RPMI7951 (cell line): ENCODE results near the gene PANK3. TPM values are rescaled to one million over a fixed set of nuclear protein-coding genes. Genes with fewer than 3 reads are reported as not detected.
"Not testable (repeated sequence)": the region's sequence is repeated elsewhere in the genome, so short reads cannot be mapped to it uniquely, and the experiment has no call there.

ENCODE experiments used
- DNase-seq: peaks from one replicate; pipeline ENCODE4 v3.0.0-alpha.2; 2012; ENCODE audit warnings: low read depth
- total RNA-seq: library from RNA; depleted of rRNA; stranded (reverse); fragments of >200 nt; shearing (Covaris generic); gene quantifications from 2 replicates; pipeline ENCODE4 v1.2.3, GENCODE V29; 2014

PANK3 gene
- total RNA-seq, 1 experiment from 2014 or later, result 27.2 TPM

DNA sequence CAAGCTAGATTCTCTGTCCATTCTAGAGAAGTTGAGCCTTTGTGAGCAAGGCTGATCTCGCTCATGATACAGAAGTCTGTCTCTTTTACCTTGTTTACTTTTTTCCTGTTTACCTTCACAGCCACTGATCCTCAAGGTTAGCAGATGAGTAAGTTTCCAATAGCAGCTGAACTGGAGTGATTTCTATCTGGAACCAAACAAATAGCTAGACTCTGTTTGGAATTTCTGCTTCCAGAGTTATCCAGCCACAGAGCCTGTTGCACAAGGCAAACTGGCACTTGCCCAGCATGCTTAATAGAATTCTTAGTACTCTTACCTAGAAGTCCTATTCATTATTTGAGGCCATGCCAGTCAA lies 12.8 kb upstream of the PANK3 start:
- DNase-seq, result no peak

DNA sequence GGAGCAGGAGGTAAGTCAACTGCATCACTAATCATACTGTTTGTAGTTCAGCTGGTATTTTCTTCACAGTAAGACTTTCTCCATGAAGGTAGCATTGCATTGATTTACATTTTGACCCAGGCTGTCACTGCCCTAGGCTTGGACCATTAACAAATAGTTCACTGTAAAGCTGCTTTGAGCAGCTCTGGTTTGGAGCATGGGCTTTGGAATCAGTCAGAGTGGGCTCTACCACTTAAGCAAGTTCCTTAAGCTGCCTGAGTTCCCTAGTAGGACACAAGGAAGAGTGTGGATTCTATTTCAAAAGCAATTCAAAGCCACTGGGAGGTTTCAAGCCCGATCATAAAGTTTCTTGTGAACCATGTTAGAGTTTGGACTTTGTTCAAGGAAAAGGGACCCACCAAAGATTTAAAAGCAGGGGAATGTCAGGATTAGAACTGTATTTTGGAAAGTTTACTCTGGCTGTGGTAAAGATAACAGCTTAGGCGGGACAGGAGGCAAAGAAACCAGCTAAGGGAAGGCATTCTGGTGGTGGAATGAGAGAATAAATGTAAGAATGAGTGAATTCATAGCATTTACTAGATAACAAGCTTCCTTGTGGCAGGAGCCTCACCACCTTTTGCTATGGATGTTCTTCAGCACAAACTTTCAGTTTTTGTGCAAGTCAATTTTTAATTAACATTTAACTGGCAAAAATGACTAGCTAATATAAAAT lies 12.3 kb upstream of the PANK3 start:
- no peak for DNase-seq

DNA sequence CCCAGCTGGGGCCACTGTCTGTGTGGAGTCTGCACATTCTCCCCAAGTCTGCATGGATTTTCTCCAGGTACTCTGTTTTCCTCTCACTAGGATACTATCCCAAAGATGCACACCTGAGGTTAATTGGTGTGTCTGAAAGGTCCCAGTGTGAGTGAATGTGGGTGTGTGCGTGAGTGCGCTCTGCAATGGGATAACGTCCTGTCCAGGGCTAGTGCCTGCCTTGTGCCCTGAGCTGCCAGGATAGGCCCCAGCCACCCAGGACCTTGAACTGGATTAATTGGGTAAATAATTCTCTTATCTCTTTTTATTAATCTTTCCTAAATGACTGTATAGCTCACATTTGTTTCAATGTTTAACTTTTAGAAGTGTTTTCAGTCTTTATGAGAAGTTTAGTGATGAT lies 11.5 kb upstream of the PANK3 start:
- DNase-seq, result no peak

DNA sequence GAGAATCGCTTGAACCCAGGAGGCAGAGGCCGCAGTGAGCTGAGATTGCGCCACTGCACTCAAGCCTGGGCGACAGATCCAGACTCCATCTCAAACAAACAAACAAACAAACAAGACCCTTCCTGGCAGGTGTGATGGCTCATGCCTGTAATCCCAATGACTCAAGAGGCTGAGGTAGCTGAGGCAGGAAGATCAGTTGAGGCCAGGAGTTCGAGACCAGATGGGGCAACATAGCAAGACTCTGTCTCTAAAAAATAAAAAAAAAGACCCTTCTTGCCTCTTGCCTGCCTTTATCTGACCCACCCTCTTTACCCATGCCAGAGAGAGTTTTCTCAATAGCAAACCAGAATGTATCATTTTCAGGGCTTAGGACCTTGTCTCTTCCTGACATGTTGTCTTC lies 8.8 kb upstream of the PANK3 start:
- DNase-seq, result no peak

DNA sequence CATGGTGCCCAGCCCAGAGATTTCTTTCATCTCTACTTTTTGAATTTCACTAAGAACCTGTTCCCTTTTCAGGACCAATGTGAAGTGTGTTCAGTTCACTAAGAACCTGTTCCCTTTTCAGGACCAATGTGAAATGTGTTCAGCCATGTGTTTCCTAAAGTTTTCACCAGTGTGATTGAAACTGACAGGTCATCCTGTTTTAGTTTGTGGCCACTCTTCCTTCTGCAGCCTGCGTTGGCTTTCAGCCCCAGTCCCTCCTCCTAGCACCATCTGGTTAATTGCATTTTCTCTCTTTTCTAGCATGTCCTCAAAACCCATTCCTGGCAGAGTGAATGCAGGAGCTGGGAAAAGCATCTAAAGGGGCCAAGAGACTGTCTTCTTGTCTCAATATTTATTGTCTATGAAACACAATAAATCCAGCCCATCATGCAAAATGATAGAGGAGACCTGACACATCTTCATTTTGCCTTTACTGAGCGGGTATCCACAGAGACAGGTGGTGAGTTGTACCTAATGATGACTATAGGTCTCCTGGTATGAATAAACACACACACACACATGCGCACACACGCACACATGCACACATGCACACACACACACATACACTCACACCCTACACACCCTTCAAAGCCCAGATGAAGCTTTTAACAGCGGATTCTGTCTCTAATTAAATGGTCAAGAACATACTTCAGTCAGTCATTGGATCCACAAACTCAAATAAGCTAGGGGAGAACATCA lies 6.1 kb upstream of the PANK3 start:
- DNase-seq, result no peak

DNA sequence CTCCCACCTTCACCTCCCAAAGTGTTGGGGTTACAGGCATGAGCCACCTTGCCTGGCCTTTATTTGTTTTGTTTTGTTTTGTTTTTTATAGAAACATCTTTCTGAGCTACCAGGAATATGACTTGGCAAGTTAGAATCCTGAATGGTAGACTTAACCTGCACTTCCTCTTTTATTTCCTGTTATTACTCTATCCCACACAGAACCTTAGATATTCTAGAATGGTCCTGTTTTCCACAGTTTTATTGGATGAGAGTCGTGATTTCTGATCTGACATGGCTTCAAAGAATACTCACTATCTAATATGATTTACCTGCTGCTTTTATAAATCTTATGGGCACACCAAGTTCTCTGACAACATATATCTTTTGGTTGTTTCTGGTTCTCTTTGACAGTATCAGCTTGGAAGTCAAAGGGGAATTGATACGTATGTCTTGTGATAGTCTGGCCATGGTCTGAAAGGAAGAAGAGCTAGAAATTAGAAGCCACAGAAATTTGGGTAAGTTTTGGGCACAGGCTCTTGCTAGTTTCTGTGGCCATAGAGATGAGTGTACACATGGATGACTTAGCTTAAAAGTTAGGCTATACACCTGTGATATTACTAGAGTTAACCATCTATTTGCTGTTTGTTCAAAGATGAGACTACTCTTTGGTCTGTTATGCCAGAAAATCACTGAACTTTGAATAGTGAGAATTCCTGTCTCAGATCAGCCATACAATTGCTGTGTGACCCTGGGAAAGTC lies 4.7 kb upstream of the PANK3 start:
- DNase-seq, result no peak

DNA sequence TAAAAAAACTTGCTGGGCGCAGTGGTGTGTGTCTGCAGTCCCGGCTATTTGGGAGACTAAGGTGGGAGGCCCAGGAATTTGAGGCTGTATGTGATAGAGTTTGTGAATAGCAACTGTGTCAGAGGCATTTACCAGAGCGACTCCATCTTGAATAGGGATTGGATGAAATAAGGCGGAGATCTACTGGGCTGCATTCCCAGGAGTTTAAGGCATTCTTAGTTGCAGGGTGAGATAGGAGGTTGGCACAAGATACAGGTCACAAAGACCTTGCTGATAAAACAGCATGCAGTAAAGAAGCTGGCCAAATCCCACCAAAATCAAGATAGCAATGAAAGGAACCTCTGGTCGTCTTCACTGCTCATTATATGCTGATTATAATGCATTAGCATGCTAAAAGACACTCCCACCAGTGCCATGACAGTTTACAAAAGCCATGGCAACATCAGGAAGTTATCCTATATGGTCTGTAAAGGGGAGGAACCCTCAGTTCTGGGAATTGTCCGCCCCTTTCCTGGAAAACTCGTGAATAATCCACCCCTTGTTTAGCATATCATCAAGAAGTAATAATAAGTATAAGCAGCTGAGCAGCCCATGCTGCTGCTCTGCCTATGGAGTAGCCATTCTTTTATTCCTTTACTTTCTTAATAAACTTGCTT lies 1.8 kb upstream of the PANK3 start:
- not testable (repeated sequence) for DNase-seq

DNA sequence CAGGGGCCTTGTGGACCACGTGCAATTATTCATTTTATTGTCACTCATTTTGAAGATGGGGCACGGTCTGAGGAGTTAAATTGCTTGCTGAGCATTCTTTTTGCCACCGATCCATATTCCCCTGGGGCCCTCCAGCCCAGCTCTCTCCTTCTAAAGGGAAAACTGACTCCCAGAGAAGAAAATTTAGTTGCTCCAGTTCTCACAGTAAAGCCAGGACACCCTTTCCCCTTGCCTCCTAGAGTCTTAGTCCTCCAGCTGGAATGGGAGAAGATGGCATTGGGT lies 1.0 kb upstream of the PANK3 start:
- no peak for DNase-seq

DNA sequence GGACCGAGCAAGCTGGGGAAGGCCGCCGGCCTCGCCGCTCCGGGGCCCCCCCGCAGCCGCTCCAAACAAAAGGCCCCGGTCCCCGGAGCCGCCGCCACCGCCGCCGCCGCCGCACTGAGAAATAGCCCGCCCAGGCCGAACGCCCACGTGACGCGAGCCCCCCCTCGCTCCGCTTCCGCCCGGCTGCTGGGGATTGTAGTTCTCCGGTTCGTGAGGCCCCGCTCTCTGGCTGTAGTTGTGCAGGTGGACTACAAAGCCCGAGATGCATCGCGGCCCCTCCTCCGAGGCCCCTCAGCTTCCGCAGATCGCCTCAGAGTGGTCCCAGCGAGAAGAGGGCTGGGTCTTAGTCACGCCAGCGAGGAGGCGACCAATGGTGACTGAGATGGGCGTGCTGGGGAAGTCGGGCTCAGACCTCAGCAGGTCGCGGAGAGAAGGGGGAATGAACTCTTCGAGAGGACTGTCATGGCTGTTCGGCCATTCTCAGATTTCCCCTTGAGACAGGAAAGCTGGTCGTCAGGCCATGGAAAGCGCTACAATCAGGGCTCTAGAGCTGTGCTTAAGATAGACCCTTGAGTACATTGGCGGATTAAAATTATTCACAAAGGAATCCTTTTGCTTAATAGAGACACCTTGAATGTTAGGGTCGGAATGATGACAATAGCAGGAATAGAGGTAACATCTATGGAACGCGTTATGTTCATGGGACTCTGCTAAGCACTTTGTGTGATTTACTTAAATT lies 489 bp upstream of the PANK3 start:
- DNase-seq, result peak; percentile 98

DNA sequence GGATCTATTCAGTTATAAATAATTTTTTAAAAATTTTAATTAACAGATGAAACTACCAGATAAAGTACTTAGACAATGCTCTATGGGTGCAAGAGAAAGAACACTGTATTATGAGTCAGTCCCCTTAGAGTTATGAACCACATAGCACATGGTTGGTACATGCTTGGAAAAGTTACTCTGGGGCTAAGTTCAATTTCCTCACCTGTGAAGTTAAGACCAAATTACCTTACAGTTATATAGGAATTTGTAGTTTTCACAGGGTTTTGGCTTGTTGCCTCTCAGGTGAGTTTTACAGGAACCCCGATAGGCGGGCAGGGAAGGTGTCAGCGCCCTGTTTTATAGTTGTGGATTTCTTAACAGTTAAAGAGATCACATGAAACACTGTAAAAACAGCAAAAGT lies 1.2 kb downstream of the PANK3 start:
- no peak for DNase-seq

DNA sequence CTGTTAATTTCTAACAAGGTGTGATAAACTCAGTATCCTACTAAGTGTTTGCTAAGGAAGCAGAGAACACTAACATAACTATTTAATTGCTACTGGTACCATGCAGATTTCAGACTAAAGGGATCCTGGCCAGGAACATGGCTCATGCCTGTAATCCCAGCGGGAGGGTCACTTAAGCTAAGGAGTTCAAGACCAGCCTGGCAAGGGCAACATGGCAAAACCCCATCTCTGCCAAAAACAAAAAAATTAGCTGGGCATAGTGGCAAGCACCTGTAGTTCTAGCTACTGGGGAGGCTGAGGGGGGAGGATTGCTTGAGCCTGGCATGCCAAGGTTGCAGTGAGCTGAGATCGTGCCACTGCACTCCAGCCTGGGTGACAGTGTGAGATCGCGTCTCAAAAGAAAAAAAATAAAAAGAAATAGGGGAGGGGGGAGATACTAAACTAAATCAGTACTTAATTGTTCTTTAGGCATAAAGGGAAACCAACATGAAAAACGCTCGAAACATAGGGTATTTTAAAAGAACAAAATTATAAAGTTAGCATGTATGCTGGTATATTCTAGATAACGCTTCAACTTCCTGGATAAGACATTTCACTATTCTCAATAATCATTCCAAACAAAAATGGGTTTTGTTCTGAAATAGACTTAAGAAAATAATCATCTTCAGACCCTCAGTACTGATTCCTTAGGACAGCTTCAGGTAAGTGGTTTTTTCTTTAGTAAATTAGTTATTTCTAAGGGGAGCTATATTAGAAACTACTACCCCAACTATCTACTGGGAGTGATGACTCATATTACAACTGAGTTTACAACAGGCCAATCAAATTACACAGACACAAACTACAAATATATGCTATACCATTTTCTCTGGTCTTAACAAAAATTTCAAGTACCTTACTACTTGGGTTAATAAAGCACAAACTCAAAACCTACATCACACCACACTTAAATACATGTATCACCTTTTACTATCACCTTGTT lies 3.5 kb downstream of the PANK3 start:
- no peak for DNase-seq

DNA sequence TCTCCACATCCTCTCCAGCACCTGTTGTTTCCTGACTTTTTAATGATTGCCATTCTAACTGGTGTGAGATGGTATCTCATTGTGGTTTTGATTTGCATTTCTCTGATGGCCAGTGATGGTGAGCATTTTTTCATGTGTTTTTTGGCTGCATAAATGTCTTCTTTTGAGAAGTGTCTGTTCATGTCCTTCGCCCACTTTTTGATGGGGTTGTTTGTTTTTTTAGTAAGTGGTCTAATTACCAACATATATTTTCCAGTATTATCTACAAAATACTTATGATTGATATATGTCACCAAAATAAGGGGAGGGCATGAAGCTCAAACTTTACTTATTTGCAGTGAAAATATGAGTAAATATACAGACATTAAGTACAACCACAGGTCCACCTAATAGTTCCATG lies 5.0 kb downstream of the PANK3 start:
- DNase-seq, result not testable (repeated sequence)

DNA sequence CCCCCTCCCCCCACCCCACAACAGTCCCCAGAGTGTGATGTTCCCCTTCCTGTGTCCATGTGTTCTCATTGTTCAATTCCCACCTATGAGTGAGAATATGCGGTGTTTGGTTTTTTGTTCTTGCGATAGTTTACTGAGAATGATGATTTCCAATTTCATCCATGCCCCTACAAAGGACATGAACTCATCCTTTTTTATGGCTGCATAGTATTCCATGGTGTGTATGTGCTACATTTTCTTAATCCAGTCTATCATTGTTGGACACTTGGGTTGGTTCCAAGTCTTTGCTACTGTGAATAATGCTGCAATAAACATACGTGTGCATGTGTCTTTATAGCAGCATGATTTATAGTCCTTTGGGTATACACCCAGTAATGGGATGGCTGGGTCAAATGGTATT lies 5.5 kb downstream of the PANK3 start:
- DNase-seq, result not testable (repeated sequence)

DNA sequence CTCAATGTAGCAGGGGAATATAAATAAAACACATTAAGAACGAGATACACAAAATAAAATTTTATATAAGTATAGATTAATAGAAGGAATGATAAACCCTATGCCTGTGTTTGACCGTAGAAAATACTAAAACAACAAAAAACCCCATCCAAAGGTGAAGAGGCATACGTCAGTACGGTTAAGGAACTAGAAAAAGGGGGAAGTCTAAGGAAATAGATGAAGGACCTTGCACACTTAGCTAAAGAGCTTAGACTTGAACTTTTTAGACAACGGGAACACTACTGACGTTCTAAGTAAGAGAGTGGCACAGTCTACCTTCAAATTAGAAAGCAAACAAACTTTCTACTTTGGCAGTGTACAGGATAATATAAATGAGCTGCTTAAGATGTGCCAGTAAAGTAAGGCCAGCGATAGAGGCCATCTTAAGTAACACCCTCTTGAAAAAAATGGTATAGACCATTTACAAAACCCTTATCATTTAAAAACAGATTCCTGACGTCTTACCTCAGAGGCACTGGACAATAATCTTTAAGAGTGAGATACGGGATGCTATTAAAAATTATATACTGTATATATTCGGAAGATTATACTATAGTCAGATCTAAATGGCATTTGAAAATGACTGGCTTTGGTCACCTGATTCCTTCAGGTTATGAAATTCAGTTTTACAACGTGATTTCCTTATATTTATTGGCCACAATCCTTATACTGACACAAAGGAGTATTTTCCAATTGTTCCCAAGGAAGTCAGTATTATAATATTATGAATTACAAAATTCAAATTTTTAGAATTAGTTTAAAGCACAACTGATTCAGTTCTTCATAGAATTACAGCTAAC lies 8.5 kb downstream of the PANK3 start:
- DNase-seq, result no peak

DNA sequence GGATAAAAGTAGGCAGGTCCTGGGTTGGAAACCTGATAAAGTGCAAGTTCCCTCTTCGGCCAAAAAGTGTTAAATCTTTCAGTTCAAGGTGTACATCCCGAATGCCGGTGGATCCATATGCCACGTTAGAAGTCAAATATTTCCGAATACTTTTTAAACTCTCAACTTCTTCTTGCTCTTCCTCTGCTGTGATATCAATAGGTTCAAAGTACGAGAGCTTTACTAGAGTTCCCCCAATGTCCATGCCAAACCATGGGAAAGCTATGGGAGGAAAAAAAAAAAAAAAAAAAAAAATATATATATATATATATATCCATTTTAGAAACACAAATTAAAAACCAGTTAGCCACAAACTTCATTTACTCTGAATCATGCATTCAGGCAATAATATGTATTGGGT lies 10.4 kb downstream of the PANK3 start:
- DNase-seq, result no peak

DNA sequence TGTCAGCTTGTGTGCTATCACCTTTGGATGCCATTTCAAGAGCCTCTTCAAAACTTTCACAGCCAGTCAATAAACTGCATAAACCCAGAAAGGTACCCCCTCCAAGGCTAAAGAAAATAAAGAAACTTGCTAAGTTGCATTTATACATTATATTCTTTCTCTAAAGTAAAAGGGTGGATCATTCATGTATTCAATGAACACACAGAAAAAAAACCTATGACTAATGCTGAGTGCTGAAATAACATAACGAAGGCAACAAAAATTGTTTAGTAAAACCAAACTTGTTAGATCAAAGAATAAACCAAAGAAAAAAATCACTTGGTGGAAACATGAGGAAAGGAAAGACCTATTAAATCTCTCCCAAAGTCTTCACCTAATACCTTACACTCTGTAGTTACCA lies 15.2 kb downstream of the PANK3 start:
- DNase-seq, result no peak

DNA sequence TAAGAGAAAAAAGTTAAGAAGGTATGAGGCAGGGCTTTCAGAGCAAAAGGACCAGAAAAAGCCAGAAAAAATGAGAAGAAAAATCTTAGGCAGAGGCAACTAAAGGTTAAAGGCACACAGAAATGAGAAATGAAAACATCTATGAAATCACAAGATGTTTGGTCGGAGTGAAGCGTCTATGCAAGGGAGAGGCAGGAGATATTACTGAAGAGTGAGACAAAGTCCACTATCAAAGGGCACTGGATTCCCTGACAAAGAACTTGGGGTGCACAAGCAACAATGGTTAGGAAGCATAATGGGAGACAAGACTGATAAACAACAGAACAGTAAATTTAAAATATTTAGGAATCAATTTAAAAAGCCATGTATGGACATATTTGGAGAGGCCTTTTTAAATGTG lies 16.9 kb downstream of the PANK3 start:
- no peak for DNase-seq

DNA sequence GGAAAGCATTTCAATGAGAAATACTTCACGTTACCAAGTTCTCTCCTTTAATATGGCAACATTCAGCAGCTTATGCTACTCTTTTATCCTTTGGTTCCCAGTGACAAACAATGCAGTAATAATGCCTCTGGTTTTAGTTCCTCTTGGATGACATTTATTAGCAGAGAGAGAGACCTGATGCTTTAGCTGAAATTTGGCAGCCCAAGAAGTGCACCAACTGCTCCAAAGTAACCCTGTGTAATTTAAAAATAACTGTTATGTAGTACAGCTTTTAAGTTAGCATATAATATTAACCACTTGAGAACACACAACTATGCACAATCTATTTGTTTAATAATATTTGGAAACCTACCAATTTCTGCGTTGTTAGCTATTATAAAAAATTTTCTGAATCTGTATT lies 21.8 kb downstream of the PANK3 start:
- DNase-seq, result no peak

DNA sequence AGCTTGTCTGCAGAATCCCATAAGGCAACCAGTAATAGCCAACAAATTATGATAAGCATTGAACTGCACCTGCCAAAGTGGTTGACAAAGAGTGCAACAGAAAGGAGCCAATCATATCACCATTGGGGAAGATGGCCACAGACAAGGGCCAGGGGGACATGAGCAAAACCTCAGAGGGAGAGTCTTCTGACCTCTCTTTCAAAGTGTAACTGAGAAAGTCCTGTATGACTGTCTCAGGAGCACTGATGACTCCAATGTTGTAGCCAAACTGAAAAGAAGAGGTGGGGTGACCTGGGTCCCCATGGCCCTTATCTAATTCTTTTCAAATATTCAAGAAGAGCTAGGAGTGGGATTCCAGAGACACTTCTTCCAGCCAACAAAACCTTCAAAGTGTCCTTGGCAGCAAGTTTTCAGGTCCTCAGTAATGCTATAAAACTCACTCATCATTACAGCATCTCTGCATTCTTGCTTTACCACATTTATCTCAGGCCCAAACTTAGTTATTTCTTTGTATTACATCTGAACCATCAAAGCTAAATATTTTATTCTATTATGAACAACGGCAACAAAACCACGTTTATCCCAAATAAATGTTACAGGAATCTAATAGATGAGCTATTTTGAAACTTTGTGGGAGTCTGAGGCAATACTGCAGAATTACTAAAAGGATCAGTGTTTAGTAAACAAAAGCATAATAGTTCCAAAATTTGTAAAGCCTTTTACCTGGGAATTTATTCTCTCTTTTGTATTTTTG lies 25.6 kb downstream of the PANK3 start:
- no peak for DNase-seq
